NCI-H510A (cell line): ENCODE measurements around the gene RNF115.
"Not testable (repeated sequence)": the region's sequence is repeated elsewhere in the genome, so short reads cannot be mapped to it uniquely, and the experiment has no call there.

ENCODE experiments used
- DNase-seq: peaks from one replicate; lab custom pipeline; 2025; lab: John Stamatoyannopoulos, UW

RNF115 gene

GRCh38 chr1:145823565-145824498, at the start of gene RNF115, which contains the start of gene POLR3C:
RNF115 (minus strand) TSS chr1:145824095; CDS start chr1:145823873, 222 bp downstream.
POLR3C (plus strand) TSS chr1:145824200; CDS start chr1:145825777, 1,577 bp downstream.
- peak; percentile 94 for DNase-seq

GRCh38 chr1:145871994-145872924, 48.4 kb upstream of the RNF115 start:
- DNase-seq = no peak

- DNase-seq = no peak
Observed at GRCh38 chr1:145868232-145868631, 44.3 kb upstream of the RNF115 start.

DNA sequence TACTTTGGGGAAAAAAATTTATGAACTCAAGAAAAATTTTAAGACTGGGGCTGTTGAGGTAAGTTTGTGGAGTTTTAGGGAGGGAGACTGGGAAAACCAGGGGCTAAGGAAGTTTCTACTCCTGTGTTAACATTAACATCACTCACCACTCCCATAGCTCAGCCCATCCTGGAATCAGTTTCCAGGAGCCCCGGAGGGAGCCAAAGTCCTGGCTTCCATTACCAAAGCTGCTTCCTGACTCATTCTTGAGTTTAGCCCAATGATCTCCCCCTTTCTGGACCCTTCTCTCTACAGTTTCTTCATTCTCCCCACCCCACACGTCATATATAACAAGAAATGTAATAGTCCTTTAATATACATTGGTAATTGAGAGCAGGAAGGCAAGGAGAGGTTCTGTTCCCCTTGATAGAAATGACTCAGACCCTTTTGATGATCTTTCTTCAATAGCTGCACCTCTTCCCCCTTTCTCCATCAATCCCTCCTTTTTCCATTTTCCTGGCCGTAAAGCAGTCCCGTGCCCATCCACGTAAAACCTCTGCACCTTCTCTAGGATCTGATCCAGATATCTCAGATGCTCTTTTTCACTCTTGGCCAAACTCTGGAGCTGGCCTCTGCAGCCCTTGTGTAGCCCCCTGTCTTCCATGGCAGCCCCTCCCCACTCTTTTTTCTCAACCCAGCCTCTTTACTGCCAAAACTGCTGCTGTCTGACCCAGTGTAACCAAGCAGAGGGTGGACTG, 39.6 kb upstream of the RNF115 start:
- DNase-seq = no peak

DNA sequence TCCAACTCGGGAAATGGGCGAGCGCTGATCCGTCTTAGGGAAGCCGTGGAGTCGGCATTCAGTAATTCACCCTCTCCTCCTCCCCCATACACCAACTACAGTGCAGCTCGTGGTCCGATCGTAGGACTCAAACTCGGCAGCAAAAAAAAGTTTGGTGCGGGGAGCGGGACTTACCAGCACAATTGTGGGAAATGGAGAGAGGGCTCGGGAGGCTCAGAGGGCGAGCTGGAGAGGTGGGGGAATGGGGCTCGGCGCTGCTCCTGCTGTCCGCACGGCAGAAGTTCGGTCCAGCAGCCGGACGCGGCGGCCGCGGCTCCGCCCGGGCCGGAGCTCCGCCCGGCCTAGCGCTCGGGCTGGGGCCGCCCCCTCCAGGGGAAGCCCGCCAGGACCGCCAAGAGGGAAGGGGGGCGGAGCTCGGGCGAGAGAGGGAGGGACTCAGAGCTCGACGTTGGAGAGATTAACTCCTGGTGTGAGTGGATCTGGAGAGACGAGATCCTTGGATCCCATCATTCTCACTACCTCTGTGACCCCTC, 35.7 kb upstream of the RNF115 start:
- DNase-seq = peak; percentile 87

DNA sequence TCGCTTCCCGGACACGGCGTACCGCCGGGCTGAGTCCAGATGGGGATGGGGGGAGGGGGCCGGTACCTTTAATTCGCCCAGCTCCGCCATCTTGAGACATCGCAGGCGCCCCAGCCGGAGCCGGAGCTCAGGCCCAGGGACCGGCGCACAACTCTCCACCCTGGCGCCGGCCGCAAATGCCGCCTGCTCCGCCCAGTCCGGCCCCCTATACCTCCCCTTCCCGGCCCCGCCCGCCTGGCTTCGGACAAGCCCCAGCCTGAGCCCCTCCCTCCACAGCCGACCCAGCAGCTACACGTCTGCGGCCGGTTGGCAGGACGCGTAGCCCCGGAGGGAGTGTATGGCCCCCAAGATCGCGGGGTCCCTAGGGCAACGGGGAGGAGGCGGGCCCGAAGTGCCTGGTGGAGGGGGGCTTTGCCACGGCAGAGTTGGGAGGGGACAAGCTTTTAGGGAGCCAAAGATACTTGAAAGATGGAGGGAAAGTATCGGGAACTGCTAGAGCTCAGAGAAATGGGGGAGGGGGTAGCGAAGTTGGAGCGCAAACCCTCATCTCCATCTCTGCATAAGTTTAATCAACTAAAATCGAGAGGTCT, 35.1 kb upstream of the RNF115 start, which contains the start of gene PIAS3:
TSS of gene PIAS3 (minus strand) at position 181 of the 590 bp plus-strand sequence. CDS start at position 90, 91 bp downstream.
- peak; percentile 91 for DNase-seq

DNA sequence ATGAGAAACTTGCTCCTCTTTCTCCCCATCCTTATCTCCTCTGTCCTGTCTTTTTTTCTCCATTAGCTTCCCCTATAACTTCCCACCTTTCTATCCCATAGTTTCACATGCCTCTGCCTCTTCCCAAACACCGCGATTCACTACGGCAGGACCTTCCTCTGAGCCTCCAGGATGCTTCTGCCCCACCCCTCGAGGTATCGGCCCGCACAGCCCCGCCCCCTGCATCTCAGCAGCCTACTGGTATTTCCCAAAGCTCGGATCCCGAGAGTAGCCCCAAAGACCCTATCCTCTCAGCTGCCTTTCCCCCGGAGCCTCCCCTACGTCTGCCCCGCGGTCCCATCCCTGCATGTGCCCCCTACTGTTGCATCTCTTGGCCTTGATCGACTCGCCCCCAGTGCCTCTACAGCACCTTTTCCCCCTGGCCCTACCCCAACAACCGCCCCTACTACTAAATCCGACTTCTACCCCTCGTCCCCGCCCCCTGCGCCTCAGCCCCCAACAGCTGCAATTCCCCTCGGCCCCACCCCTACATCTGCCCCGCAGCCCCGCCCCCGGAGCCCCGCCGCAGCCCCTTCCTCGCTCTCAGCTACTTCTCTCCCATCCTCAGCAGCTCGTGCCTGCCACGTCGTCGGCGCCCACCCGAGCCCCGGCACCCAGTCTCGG, 34.5 kb upstream of the RNF115 start:
- DNase-seq = peak; percentile 62

DNA sequence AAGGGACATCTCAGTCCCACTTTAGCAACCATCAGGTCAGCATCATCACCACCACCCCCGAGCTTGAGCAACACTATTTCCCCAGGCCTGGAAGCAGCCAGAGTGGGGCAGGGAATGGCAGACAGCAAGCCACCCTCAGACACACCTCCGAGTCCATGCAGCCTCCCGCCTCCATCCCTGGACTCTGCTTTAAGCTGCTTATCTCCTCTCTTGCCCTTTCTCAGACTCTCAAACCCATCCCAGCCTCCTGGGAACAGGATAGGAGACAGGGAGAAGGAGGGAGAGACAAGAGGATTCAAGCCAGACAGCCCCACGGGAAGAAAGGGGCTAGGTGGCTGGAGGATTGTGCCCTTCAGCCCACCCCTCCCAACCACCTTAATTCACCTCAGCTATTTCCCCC, 33.3 kb upstream of the RNF115 start:
- DNase-seq = no peak

- DNase-seq = no peak
Observed at GRCh38 chr1:145855426-145855948, 31.6 kb upstream of the RNF115 start.

DNA sequence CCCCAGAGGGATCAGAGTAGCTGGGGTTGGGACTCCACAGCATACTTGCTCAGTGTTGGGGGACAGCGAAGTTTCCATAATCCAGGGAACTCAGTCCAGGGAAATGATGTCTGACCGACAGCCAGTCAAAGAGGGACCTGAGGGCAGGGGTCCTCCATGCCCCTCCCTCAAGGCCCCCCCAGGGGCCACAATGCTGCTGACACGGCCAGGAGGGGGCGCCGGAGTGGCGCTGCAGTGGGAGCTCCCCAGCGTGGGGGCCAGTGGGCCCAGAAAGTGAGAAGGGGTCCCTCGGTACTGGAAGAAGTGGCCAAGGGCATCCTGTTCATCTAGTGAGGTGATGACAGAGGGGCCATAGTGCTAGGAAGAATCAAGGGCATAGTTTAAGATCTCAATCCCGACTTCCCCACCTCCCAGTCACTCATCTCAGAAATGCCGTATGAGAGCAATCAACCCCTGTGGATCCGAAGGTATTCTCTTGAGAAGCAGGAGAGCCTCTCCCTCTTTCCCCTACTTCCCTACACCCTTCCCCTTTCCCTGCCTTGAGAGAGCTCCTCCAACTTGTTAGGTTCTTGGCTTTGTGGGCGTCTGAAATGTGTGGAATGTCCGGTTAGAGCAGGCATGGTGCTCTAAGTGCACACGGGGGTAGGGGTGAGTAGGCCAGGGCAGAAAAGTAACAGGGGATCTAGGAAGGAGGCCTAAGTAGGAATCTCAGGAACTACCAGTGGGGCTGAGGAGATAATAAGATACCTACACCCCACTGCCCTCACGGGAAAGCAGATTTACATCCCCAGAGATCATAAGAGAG, 25.7 kb upstream of the RNF115 start:
- no peak for DNase-seq

DNA sequence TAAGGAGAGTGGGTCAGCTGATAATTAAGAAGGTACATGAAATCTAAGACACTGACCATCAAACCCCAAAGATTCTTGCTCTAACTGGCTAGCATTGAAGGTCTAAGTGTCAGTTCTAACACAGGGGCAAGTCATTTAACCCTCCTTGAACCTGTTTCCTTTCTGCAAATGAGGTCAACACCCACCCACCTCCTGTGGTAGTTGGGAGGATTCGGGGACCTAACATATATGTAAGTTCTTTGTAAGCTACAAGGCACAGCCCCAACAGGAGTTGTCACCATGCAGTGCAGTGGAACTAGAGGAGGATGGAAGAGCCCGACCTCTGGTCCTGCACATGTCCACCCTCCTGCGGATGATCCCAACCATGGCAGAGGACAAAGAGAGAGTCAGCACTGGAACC, 23.9 kb upstream of the RNF115 start:
- DNase-seq = no peak

GRCh38 chr1:145846201-145846612, 22.3 kb upstream of the RNF115 start:
- DNase-seq = no peak

GRCh38 chr1:145845514-145846161, 21.7 kb upstream of the RNF115 start, which contains the start of gene NUDT17:
NUDT17 (plus strand) TSS chr1:145845630; CDS start chr1:145845641, 11 bp downstream.
- peak; percentile 67 for DNase-seq

DNA sequence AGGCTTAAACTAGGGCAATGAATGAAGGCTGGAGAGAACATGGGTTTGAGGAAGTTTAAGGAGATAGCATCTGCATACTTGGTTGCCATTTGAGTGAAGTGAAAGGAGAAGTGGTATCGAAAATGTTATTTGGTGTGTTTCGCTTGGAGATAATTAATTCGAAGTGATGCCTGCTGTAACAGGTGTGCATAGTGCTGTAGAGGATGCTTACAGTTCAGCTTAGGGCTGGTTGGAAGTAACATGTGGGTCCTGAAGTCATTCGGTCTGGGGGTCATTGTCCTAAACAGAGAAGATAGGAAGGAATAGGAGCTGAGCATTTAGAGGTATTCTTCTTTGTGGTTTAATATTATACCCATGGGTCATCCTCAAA, 21.2 kb upstream of the RNF115 start:
- DNase-seq = no peak

DNA sequence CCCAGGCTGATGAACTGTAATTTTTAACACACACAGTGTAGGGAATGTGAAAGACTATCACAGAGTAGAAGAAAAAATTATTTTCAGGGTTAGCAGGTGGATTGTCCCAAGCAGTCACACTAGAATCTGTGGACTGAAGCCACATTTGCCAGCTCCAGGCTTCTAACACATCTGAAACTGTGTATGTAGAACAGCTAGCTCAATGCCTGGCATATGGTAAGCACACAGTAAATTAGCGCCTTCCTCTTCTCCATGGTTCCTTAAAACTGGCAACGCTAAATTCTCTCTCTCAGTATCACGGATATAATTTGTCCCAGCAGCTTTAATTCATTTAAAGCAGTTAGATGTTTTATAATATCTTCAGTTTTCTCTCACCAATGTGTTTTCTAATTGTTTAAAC, 19.1 kb upstream of the RNF115 start:
- no peak for DNase-seq

DNA sequence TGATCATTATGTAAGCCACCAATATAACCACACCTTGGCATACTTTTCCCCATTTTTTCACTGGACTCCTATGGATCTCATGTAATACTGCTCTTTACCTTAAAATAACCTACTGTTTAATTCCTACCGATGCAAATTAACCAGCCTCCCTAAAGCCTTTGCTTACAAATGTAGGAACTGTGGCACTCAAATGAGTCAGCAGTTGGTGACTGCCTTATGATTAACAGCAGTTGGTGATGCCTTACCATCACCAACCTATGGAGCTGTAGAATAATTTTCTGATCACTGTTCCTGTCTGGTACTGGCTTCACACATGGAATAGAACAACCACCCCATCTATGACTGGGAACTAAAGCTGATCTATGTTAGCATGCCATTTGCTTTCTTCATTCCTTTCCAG, 13.8 kb upstream of the RNF115 start:
- no peak for DNase-seq

- not testable (repeated sequence) for DNase-seq
Observed at GRCh38 chr1:145830810-145831209, 6.9 kb upstream of the RNF115 start.

DNA sequence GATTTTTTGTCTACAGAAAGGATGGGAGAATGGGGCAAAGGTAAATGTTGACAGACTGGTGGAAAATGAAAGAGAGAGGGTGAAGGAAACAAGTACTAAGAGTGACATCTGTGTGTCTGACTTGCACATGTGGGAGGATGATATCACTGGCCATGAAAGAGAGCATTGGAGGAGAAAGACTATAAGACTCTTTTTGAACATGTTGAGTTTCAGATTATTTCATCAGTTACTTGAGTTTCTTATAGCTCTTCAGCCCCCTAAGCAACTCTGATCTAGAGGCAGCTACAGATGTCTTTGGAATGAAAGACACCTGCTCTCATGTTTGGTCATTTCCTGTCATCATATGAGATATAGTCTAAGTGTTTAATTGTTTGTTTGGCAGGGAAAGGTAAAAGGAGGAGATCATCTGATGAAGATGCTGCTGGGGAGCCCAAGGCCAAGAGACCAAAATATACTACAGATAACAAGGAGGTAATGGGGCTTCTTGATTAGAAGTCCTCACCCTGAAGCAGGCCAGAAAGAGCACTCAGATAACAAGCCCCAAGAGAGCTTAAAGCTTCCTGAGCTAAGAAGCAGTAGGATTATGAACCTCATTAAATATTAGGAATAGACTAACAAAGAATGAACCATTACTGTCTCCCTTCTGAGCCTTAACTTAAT, 4.6 kb upstream of the RNF115 start:
- DNase-seq = no peak
